Measurements from ENCODE around the gene PPP2R5A. TPM values are rescaled to one million over a fixed set of nuclear protein-coding genes. Genes with fewer than 3 reads are reported as not detected.

Gene PPP2R5A
- 20.2 TPM for polyA plus RNA-seq (2013, experiment 1 of 2; ENCODE audit: insufficient read length)
- 21.8 TPM for polyA plus RNA-seq (2013, experiment 2 of 2; ENCODE audit: insufficient read length)

DNA sequence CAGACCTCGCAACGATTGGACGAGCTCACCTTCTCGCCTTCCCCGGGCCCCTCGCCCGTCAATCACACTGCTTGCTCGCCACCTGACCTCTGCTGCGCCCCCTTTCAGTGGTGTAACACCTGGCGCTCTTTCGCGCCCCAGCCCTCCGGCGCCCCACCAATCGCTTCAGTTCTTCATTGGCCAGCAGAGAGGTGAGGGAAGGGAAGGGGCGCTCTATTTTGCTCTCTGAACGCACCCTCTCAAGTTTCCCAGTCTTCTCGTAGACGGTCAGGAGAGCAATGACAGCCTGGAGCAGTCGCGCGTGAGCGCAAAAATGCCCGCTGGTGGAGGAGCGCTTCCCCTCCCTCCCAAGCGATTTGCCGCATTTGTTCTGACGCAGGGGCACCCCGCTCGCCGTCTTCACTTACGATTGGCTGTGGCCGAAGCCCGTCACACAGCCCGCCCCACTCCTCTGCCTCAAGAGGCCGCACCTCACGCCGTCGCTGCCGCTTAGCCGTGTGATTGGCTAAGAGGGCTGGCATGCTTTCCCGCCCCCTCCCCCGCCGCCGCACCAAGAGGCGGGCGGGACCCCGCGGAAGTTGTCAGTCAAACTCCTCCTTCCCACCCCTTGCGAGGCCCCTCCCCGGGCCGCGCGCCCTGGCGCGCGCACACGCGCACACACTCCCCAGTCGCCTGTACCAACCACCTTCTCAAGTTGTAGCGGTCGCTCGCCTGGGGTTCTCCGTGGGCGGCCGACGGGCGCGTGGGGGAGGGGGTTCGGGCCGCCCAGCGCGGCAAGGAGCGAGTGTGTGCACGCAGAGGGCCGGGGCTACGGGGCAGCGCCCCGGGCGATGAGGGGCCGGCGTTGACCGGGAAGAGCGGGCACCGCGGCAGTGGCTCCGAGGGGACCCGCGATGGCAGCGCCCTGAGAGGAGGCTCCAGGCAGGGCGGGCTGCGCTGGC lies at the start of gene PPP2R5A:
Gene PPP2R5A (plus strand): TSS at position 667 of the 941 bp plus-strand sequence. CDS start 701 bp downstream, outside the sequence.
- DNase-seq: peak; percentile 99

DNA sequence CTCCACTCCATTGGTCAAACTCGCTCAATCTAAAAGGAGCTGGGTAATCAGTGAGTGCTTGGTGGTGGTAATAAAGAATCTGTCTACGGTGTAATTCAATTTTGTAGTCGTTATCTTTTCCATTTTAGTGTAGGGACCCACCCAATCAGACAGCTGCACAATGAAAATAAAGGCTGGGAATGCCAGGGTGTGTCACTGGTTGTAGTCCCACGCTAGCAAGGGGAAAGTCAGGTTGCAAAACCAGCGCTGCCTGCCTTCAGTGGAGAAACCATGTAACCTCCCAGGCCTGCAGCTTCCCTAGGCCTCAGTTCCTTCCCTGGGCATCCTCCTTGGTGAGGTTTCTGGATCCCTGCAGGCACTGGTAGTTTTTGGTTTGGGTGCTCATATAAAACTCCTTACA lies 49.4 kb upstream of the PPP2R5A start:
- DNase-seq: no peak

DNA sequence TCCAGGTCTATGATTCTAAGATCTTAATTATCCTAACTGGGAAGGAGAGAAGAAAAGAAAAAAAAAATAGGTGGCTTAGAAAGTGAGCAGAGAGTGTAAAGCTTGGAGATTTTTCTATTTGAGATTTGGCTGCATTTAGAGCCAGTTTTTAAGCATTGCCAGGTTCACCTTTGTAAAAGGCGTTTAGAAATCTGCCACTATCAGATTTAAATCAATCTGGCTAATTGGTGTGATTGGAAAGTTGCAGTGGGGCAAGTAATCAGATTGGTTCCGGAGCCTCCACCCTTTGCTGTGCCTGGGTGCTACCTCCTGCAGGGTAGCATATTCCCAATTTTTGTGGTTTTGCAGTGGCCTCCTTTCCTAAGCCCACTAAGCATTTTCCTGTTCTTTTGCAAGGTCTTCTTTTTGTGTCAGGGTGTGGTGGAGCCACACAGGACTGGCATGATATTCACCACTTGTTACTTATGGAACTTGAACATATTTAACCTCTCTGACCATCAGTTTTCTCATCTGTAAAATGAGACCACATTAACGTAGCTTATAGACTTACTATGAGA lies 48.5 kb upstream of the PPP2R5A start:
- DNase-seq: peak; percentile 26

DNA sequence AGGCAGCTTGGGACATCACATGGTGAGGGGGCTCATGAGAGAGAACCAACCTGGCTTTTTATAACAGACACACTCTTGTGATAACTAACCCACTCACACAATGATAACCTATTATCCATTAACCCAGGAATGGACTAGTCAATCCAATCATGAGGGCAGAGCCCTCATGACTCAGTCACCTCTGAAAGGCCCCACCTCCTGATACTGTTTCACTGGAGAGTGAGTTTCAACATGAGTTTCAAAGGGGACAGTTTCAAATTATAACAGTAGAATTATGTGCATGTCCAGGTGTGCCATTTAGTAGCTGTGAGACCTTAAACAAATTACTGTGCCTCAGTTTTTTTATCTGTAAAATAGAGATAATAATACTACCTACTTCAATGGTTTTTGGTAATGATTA lies 47.6 kb upstream of the PPP2R5A start:
- no peak for DNase-seq

DNA sequence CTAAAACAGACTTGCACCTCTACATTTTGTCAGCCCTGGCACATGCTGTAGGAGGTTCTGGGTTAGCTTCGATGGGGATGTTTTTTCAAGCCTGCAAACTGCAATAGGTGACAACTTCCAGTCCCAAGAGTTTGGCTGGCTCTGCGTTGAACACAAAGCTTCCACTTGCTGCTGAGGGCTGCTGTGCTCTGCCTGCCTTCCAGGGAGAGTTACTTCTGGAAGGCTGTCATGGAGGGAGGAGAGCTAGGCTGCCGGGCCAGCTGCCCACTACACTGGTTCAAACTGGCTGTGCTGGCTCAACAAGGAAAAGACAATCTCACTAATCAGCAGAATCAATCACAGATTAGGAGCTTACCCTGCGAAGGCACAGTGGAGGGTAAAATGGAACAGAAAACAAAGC lies 46.7 kb upstream of the PPP2R5A start:
- DNase-seq: no peak

DNA sequence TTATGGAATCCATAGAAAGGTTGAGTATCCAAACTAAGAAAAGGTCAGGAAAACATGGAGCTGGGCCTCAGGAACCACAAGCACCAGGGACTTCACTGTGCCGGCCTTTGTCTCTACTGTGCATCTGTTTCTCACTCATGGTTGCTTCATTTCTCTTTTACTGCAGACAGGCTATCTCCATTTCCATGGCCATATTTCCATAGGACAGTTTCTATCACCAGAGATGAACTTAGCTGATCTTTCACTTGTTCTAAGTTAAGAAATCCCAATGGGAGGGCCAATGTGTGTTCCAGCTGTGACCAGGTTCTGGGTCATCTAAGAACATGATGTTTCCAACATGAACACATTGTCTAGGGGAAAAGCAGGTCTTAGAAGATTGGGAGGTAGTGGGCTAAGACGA lies 43.7 kb upstream of the PPP2R5A start:
- DNase-seq: no peak

DNA sequence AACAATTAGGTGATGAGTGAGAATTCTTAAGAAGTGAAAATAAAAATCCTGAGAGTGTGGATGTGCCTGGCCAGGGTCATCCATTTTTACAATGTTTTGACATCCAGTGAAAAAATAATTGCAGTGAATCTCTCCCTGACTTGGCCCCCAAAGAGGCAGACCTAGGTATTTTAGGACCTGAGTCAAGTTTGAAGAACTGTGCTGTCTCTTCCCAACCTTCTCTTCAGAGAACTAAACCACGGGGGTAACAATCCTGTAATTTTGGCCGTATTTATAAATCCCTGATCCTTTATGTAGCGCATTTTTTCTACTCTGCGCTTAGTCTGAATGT lies 43.3 kb upstream of the PPP2R5A start:
- no peak for DNase-seq

DNA sequence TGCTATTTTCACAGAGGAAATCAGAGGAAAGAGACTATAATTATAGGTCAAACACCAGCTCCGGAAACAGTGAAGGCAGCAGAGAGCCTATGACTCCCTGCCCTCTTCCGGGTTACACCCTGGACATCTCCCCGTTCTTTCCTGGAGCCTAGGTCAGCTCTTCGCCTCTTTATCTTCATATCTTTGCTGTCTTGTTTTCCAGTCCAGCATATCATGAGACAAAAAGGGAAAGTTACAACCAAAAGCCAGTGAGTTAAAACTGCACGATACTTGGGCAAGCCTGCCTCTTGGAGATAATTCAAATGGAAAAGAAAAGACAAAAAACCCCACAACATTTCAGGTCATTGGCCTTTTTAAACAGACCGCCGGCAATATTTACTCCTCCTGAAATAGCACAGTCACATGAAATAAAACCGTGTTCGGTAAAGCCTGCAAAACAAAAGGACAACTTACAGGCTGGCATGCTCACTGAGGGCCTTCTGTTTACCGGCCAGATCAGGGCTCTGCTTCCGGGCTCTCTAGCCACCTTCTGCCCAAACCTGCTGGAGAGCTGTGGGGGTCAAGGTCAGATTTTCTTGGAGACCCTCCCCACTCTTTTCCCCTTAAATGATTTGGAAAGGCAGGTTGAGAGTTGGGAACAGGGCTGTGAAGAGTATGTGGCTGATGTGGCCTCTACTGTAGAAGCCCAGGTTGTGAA lies 42.8 kb upstream of the PPP2R5A start:
- no peak for DNase-seq

DNA sequence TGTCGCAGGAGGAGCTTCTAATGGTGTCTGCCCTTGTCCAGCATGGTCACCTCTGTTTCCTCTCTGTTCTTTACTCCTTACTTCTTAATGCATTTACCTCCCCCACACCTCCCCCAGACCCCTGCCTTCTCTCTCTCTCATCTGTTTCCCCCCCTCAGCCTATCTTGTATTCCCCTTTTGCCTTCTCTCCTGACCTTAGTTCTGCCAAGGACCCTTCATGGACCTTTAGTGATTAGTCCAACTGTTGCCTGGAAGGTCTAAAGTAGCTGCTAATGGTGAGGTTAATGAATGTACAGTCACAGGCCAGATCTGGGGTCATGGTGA lies 42.3 kb upstream of the PPP2R5A start:
- DNase-seq: no peak

DNA sequence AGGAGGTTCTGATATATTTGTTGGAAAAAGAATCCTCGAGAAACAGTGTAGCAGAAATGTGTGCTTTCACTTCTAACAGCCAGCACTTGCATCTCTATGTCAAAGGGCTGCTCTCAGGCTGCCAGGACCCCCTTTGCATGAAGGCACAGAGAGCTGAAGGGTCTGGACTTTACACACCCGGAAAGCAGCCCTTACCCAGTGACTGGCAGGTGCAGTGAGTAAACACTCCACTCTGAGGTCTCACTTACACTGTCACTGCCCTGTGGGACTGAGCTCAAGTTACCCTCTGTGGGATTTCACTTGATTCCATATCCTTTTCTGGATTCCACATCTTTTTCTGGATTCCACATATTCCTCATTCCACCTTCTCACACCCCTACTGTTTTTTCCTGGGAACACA lies 40.8 kb upstream of the PPP2R5A start:
- no peak for DNase-seq

DNA sequence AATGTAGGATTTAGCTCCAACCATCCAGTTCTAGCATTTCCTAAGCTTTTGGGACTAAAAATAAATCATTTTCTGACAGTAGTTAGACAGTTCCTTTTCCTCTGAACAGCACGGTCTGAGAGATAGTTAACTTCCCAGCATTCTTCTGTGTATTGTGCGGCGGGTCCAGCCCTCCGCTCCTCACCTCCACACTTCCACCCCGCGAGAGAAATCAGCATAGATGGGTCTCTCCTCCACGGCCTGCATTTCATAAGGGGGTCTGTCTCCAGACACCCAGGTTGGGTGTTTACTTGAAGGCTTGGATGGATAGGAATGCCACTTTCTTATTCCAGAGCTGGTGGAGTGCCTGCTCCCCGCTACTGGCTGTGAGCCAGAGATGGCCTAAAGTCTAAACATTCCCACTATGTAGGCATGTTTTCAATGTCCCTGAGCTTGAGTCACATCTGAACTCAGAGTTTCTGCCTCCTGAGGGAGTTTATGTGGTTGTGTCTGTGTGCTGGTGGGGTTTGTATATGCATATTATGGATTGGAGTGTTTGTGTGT lies 38.0 kb upstream of the PPP2R5A start:
- peak; percentile 88 for DNase-seq

DNA sequence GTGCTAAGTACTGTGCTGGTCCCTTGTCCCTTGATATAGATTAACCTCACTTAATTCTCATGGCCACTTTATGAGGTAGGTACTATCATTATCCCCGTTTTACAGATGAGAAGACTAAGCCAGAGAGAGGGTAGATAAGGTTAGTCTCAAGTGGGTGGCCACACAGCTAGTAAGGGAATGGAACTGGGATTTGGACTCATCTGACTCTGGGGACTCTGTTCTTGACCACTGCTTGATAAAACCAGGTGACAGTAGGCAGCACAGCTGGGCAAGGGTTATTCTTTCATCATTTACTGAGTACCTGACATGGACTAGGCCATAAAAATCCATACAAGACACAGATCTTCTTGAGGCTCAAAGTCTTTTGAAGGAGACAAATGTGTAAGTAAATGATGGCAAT lies 37.2 kb upstream of the PPP2R5A start:
- DNase-seq: no peak

DNA sequence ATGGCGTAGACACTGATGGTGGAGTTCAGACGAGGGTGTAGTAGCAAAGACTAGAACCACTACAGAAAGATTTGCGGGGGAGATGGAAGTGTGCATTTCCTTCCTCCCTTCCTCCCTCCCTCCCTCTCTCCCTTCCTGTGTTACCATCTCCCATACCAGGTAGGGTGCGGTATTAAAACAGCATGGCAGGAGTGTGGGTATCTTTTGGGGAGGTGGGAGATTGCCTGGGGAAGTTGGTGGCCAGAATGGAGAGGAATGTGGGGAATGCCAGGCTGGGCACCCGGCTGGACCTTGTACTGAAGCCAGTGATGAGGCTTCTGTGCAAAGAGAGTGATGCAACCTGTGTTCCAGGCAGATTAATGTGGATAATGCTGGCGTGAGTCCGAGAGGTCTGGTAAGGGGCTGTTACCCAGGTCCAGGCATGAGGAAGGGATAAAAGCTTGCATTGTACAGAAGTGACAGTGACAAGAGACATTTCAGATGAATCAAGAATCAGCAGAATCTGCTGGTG lies 30.3 kb upstream of the PPP2R5A start:
- no peak for DNase-seq

DNA sequence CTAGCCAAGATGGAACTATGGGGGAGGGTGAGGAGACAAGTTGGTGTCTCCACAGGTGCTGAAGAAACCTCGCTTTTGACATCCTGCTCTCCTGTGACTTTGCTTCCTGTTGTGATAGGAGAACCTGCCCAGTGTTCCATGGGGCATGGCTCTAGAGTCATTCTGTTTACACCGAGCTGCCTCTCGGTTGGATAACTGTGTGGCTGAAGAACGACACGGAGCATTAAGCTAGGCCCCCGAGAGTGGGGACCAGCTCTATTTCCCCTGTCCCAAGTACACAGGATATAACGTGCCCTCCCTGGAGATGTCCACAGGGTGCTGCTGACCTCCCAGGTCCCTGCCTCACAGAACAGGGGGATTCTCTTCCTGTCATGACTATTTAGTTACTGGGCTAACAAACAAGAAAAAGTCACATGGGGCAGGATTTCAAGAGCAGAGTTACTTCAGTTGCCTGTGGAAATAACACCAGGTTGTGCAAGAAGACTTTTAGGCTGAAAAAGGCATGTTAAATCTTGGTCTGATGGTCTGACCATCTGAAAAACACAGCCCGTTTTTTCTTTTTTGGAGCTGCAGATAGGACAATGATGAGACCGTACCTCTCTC lies 29.4 kb upstream of the PPP2R5A start:
- no peak for DNase-seq

DNA sequence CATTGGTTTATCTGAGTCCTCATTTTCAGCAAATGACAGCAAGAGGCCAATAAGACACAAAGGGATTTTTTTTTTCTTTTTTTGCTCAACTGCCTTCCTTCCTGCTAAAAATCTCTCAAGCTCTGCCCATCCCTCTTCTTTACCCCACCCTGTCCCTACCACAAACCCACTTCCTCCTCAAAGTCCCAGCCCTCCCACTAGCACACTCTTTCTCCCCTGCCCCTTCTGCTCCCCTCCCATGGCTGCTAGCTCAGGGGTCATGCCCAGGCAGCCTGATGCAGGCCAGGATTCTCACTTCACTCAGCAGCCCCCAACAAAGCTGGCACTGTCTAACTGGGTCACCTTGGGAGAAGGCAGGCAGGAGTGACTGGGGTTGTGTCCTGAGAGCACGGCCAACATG lies 28.8 kb upstream of the PPP2R5A start:
- DNase-seq: no peak

DNA sequence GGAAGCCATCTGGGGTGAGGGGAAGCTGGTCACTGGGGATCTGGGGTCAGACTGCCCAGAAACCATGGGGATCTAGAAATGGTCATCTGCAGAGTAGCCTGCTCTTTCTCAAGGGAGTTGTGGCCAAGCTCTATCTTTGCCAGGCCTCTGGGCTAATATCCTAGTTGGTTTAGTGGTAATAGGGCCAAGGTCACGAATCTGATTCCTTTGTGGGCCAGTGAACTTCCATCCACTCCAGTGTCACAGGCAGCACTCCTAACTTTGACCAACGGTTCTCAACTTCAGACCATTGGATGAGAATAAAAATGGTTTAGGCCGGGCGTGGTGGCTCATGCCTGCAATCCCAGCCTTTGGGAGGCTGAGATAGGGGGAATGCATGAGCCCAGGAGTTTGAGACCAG lies 28.1 kb upstream of the PPP2R5A start:
- no peak for DNase-seq

DNA sequence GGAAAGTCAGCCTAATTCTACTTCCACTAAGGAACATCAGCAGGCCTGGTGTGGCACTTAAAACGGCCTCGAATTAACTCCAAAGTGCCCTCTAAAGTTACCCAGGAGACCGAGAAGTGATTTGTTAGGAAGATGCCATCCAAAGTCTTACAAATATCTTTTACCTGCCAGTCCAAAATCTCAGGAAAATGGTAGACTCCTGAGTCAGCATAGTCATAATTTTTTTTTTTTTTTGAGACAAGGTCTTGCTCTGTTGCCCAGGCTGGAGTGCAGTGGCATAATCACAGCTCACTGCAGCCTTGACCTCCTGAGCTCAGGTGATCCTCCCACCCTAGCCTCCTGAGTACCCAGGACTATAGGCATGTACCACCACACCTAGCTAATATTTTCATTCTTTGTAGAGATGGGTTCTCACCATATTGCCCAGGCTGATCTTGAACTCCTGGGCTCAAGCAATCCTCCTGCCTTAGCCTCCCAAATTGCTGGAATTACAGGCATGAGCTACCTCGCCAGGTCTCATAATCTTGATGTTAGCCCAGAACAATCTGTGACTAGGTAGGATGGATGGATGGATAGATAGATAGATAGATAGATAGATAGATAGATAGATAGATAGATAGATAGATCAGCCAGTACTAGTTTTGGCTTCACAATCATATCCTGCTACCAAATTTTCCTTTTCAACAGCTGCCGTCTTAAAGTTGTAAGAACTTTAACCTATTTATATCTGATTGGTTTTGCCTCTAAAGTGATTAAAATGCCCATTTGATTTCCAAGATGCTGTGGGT lies 25.3 kb upstream of the PPP2R5A start:
- no peak for DNase-seq

DNA sequence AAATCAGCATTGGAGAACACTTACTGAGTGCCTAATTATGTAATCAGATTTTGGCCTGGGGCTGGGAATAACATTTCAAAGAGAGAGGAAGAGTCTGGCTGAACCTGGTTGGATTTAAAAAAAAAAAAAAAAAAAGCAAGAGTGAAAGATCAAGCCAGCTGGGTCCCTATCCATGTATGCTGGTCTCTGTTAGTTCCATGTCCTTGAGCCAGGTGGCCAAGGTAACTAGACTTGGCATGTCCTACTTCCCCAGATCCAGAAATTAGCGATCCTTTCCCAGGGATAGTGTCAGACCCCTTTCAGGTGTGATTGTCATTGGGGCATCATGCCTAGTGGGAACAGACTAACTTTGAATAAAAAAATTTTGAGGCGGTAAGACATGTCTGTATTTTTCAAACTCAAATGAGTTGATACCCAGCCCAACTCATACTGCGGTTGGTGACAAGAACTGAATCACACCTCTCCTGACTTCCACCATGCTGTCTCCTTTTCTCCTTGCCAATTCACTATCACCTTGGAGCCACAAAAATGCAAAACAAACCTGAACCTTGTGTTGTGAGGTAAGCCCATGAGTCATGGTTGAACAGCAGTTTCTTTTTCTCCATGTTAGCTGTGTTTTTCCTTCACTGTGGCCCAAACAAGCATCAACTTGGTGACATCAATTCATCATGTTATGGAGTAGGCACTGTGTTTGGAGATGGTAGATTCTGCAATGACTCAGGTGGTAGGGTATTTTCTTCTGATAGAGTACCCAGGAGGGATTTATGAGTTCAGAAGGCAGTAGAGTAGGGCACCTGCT lies 24.5 kb upstream of the PPP2R5A start:
- DNase-seq: no peak

DNA sequence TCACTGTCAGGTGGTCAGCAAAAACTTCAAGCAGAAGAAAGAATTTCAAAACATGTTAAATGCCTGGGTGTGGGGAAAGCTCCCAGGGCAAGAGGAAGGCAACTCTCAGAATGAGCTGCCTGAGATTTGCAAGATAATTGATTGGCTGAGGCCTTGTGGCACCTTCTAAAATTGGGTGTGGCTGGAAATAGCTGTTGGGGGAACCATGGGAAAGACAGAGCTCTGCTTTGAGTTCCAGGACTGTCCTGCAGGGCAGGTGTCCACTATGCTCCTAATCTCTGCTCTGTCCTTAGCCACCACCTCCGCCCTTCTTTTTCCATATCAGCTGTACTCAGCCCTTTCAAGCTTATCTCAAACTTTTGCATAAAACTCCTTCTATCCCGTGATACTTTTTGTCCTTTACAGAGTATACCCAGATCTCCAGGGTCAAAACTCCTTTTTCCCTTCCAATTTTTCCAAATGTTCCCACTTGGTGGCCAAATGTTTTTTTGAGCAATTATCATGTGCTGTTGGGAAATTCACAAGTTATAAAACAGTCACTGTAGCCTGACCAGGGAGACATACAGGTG lies 23.8 kb upstream of the PPP2R5A start:
- no peak for DNase-seq

DNA sequence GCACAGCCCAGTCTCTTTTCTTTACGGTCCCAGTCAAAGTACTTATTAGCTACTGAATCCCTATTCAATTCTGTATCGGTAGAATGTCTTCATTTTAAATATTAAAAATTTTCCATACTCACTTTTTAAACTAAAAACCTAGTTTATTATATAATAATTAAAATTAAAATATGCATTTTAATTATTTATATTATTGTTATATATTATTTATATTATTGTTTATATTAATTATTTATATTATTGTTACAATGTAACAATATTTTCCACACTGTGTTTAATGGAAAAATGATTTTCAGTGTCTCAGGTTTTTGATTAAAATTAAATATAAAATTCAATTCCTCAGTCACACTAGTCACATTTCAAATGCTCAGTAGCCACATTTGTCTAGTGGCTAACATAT lies 18.2 kb upstream of the PPP2R5A start:
- no peak for DNase-seq

DNA sequence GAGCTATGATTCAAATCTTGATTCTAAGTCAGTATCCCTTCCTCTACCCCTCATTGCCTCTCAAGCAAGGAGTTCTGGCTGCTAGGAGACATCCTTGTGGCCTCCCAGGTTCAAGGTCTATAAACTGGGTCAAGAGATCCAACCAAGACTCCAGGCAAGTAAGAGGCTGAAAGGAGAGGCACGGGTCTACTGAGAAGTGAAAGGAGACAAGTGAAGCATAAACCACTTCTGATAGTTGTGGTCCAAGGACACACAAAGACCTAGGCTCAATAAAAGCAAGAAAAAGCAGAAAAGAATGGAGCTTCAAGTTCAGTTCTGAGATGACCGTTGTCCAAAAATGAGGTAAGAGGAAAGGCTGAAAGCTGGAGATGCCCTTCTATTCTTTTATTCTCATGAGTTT lies 17.8 kb upstream of the PPP2R5A start:
- DNase-seq: no peak

Measured in fibroblast of skin of scalp (primary cell).